ENCODE results near the gene PCNP. TPM values are rescaled to one million over a fixed set of nuclear protein-coding genes. Genes with fewer than 3 reads are reported as not detected.
"Not testable (repeated sequence)": the region's sequence is repeated elsewhere in the genome, so short reads cannot be mapped to it uniquely, and the experiment has no call there.

Gene PCNP
- total and polyA plus RNA-seq, 2 donors (not counting 1 experiment from before 2014, with no cell fraction given) = 39.1 to 156 TPM

DNA sequence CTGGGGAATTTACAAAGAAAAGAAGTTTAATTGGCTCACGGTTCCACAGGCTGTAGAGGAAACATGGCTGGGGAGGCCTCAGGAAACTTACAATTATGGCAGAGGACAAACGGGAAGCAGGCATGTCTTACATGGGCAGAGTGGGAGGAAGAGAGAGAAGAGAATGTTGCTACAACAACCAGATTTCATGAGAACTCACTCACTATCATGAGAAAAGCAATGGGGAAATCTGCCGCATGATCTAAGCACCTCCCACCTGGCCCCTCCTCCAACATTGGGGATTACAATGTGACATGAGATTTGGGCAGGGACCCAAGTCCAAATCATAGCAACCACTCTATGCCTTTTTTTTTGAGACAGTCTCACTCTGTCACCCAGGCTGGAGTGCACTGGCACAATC is 28.8 kb downstream of the PCNP start:
- TF ChIP-seq, protein P1, sequence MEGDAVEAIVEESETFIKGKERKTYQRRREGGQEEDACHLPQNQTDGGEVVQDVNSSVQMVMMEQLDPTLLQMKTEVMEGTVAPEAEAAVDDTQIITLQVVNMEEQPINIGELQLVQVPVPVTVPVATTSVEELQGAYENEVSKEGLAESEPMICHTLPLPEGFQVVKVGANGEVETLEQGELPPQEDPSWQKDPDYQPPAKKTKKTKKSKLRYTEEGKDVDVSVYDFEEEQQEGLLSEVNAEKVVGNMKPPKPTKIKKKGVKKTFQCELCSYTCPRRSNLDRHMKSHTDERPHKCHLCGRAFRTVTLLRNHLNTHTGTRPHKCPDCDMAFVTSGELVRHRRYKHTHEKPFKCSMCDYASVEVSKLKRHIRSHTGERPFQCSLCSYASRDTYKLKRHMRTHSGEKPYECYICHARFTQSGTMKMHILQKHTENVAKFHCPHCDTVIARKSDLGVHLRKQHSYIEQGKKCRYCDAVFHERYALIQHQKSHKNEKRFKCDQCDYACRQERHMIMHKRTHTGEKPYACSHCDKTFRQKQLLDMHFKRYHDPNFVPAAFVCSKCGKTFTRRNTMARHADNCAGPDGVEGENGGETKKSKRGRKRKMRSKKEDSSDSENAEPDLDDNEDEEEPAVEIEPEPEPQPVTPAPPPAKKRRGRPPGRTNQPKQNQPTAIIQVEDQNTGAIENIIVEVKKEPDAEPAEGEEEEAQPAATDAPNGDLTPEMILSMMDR (IDR thresholded peaks at IDR 0.05) = no peak
- Histone ChIP-seq H3K9ac (ENCODE audit: low read length) (no peak overlapping the region), H3K4me2 (replicated peaks; ENCODE audit: low read depth, low read length, poor library complexity, severe bottlenecking) (no peak overlapping the region), H3K27me3 (replicated peaks in 1 of 4; ENCODE audit: control extremely low read depth in 1 of 4, control insufficient read depth in 3 of 4, insufficient read depth in 4 of 4, low read length in 3 of 4) (no peaks in the 10 kb centered on the region), H3K79me2 (ENCODE audit: control insufficient read depth, insufficient read depth, low read length) (no peaks in the 10 kb centered on the region), H3K27ac (ENCODE audit: low read length in 2 of 2) (no peak overlapping the region), H3K4me3 (ENCODE audit: control extremely low read depth in 1 of 5, extremely low read depth in 1 of 5, insufficient read depth in 1 of 5, low read depth in 2 of 5, low read length in 4 of 5) (no peak overlapping the region), H3K9me3 (ENCODE audit: control extremely low read depth in 1 of 3, control insufficient read depth in 2 of 3, insufficient read depth in 1 of 3, low read length in 2 of 3) (peaks cover 0 to 9% (median 0%) of the 10 kb centered on the region in 3 donors), H3K4me1 (ENCODE audit: control insufficient read depth in 2 of 2, insufficient read depth in 2 of 2, low read length in 2 of 2) (no peaks in the 10 kb centered on the region), H4K20me1 (ENCODE audit: control insufficient read depth, insufficient read depth, low read length, poor library complexity, severe bottlenecking) (no peaks in the 10 kb centered on the region), H3K36me3 (replicated peaks in 1 of 2; ENCODE audit: control extremely low read depth in 1 of 2, control insufficient read depth in 1 of 2, extremely low read depth in 1 of 2, insufficient read depth in 2 of 2, low read length in 1 of 2) (no peaks in the 10 kb centered on the region), H2AFZ (ENCODE audit: insufficient read depth, low read depth, low read length, poor library complexity, severe bottlenecking) (no peak overlapping the region)
- H3K9me3 Mint-ChIP-seq (ENCODE audit: insufficient read depth) = no peaks in the 10 kb centered on the region
- WGBS (ENCODE audit: insufficient coverage) = 100% methylated on average over 2 of the region's 3 CpGs
- DNase-seq (no peak), ATAC-seq (ENCODE audit: low read depth) (no peak)
- no peak overlapping the region for H3K27ac Mint-ChIP-seq
- no peaks in the 10 kb centered on the region for H3K27me3 Mint-ChIP-seq
- H3K4me3 Mint-ChIP-seq = no peak overlapping the region
- no peaks in the 10 kb centered on the region for H3K4me1 Mint-ChIP-seq
- intact Hi-C loops (cut with micrococcal nuclease) = no loop called here
- ChIA-PET POLR2A (interaction anchor here (0.6 kb wide), 1 partner anchor 8 kb away, joined by 4 read pairs; no protein-coding TSS in a partner anchor), CTCF (no interaction called here)

DNA sequence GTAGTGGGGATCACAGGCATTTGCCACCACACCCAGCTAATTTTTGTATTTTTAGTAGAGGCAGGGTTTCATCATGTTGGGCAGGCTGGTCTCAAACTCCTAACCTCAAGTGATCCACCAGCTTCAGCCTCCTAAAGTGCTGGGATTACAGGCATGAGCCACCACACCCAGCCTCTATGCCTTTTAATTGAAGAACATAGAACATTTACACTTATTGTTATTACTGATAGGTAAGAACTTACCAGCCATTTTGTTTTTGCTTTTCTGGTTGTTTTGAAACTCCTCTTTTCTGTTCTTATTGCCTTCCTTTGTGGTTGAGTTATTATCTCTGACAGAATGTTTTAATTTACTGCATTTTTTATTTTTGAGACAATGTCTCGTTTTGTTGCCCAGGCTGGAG is 29.2 kb downstream of the PCNP start:
- Mint-ChIP-seq H3K4me1 (no peaks in the 10 kb centered on the region), H3K27me3 (no peaks in the 10 kb centered on the region), H3K27ac (no peak overlapping the region), H3K4me3 (no peak overlapping the region), H3K9me3 (ENCODE audit: insufficient read depth) (no peaks in the 10 kb centered on the region)
- ATAC-seq (ENCODE audit: low read depth) (no peak), DNase-seq (no peak)
- H3K4me2 ChIP-seq (replicated peaks; ENCODE audit: low read depth, low read length, poor library complexity, severe bottlenecking) = no peak overlapping the region
- CTCF ChIA-PET = no interaction called here
- H3K27ac ChIP-seq (ENCODE audit: low read length in 2 of 2) = no peak overlapping the region
- H3K9ac ChIP-seq (ENCODE audit: low read length) = no peak overlapping the region
- TF ChIP-seq, protein P1 (IDR thresholded peaks at IDR 0.05) = no peak
- TF ChIP-seq EZH2 (IDR thresholded peaks at IDR 0.05; ENCODE audit: borderline replicate concordance, insufficient read depth, low read depth, low read length, poor library complexity, severe bottlenecking) = no peak
- POLR2A ChIA-PET = interaction anchor here (0.6 kb wide), 1 partner anchor 9 kb away, joined by 4 read pairs; no protein-coding TSS in a partner anchor
- peaks cover 0 to 9% (median 0%) of the 10 kb centered on the region in 3 donors for H3K9me3 ChIP-seq (ENCODE audit: control extremely low read depth in 1 of 3, control insufficient read depth in 2 of 3, insufficient read depth in 1 of 3, low read length in 2 of 3)
- intact Hi-C loops (cut with micrococcal nuclease) = no loop called here
- 100% methylated on average over 1 of the region's 1 CpG for WGBS (ENCODE audit: insufficient coverage)
- H2AFZ ChIP-seq (ENCODE audit: insufficient read depth, low read depth, low read length, poor library complexity, severe bottlenecking) = no peak overlapping the region
- no peaks in the 10 kb centered on the region for H3K79me2 ChIP-seq (ENCODE audit: control insufficient read depth, insufficient read depth, low read length)
- no peaks in the 10 kb centered on the region for H3K4me1 ChIP-seq (ENCODE audit: control insufficient read depth in 2 of 2, insufficient read depth in 2 of 2, low read length in 2 of 2)
- no peaks in the 10 kb centered on the region for H3K27me3 ChIP-seq (replicated peaks in 1 of 4; ENCODE audit: control extremely low read depth in 1 of 4, control insufficient read depth in 3 of 4, insufficient read depth in 4 of 4, low read length in 3 of 4)
- H3K36me3 ChIP-seq (replicated peaks in 1 of 2; ENCODE audit: control extremely low read depth in 1 of 2, control insufficient read depth in 1 of 2, extremely low read depth in 1 of 2, insufficient read depth in 2 of 2, low read length in 1 of 2) = no peaks in the 10 kb centered on the region
- H4K20me1 ChIP-seq (ENCODE audit: control insufficient read depth, insufficient read depth, low read length, poor library complexity, severe bottlenecking) = no peaks in the 10 kb centered on the region
- H3K4me3 ChIP-seq (ENCODE audit: control extremely low read depth in 1 of 5, extremely low read depth in 1 of 5, insufficient read depth in 1 of 5, low read depth in 2 of 5, low read length in 4 of 5) = no peak overlapping the region

DNA sequence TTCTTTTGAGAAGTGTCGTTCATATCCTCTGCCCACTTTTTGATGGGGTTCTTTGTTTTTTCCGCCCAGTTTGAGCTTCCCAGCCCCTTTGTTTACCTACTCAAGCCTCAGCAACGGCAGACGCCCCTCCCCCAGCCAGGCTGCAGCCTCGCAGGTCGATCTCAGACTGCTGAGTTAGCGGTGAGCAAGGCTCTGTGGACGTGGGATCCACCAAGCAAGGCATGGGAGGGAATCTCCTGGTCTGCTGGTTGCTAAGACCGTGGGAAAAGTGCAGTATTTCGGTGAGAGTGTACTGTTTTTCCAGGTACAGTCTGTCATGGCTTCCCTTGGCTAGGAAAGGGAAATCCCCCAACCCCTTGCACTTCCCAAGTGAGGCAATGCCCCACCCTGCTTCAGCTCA is 31.4 kb downstream of the PCNP start:
- intact Hi-C loops (cut with micrococcal nuclease); POLR2A ChIA-PET; DNase-seq; H3K4me1 ChIP-seq (ENCODE audit: control insufficient read depth in 2 of 2, insufficient read depth in 2 of 2, low read length in 2 of 2); H4K20me1 ChIP-seq (ENCODE audit: control insufficient read depth, insufficient read depth, low read length, poor library complexity, severe bottlenecking); H3K27me3 ChIP-seq (replicated peaks in 1 of 4; ENCODE audit: control extremely low read depth in 1 of 4, control insufficient read depth in 3 of 4, insufficient read depth in 4 of 4, low read length in 3 of 4); H3K27me3 Mint-ChIP-seq; H3K9me3 ChIP-seq (ENCODE audit: control extremely low read depth in 1 of 3, control insufficient read depth in 2 of 3, insufficient read depth in 1 of 3, low read length in 2 of 3); ATAC-seq (ENCODE audit: low read depth); H3K27ac ChIP-seq (ENCODE audit: low read length in 2 of 2); H3K9me3 Mint-ChIP-seq (ENCODE audit: insufficient read depth); CTCF ChIA-PET; H3K9ac ChIP-seq (ENCODE audit: low read length); H3K4me3 Mint-ChIP-seq; H3K4me1 Mint-ChIP-seq; H2AFZ ChIP-seq (ENCODE audit: insufficient read depth, low read depth, low read length, poor library complexity, severe bottlenecking); H3K79me2 ChIP-seq (ENCODE audit: control insufficient read depth, insufficient read depth, low read length); H3K36me3 ChIP-seq (replicated peaks in 1 of 2; ENCODE audit: control extremely low read depth in 1 of 2, control insufficient read depth in 1 of 2, extremely low read depth in 1 of 2, insufficient read depth in 2 of 2, low read length in 1 of 2); H3K27ac Mint-ChIP-seq; H3K4me2 ChIP-seq (replicated peaks; ENCODE audit: low read depth, low read length, poor library complexity, severe bottlenecking); H3K4me3 ChIP-seq (ENCODE audit: control extremely low read depth in 1 of 5, extremely low read depth in 1 of 5, insufficient read depth in 1 of 5, low read depth in 2 of 5, low read length in 4 of 5): not testable (repeated sequence)
- WGBS (ENCODE audit: insufficient coverage) = 83% methylated on average over 9 of the region's 10 CpGs
